HEK293 (cell line): ENCODE measurements around the gene SAPCD1.

ENCODE experiments used
- CTCF ChIP-seq: fragments of 450-650 bp; formaldehyde crosslinking; IDR thresholded peaks from 2 replicates; pipeline ENCODE4 v1.5.1; 2016; ENCODE audit warnings: missing biosample characterization, missing genetic modification characterization
- KLF16 ChIP-seq: fragments of 450-650 bp; formaldehyde crosslinking; IDR thresholded peaks from 2 replicates; pipeline ENCODE4 v1.5.1; 2017; ENCODE audit warnings: missing biosample characterization, missing genetic modification characterization
- ZEB2 ChIP-seq: fragments of 450-650 bp; formaldehyde crosslinking; IDR thresholded peaks from 2 replicates; pipeline ENCODE4 v1.5.1; 2016; ENCODE audit warnings: missing biosample characterization, missing genetic modification characterization
- ZNF10 ChIP-seq: fragments of 450-650 bp; formaldehyde crosslinking; IDR thresholded peaks from 2 replicates; pipeline ENCODE4 v1.5.1; 2017; ENCODE audit warnings: missing biosample characterization, missing genetic modification characterization
- ZNF175 ChIP-seq: fragments of 450-650 bp; formaldehyde crosslinking; IDR thresholded peaks from 2 replicates; pipeline ENCODE4 v1.5.1; 2016; ENCODE audit warnings: missing biosample characterization, missing genetic modification characterization
- ZNF24 ChIP-seq: fragments of 450-650 bp; formaldehyde crosslinking; IDR thresholded peaks from 2 replicates; pipeline ENCODE4 v1.5.1; 2016; ENCODE audit warnings: missing biosample characterization, missing genetic modification characterization
- ZNF521 ChIP-seq: fragments of 450-650 bp; formaldehyde crosslinking; IDR thresholded peaks from 2 replicates; pipeline ENCODE4 v1.5.1; 2017; ENCODE audit warnings: missing biosample characterization, mild to moderate bottlenecking, missing genetic modification characterization
- ZNF580 ChIP-seq: fragments of 450-650 bp; formaldehyde crosslinking; IDR thresholded peaks from 2 replicates; pipeline ENCODE4 v1.5.1; 2016; ENCODE audit warnings: missing biosample characterization, missing genetic modification characterization
- ZNF585B ChIP-seq: fragments of 450-650 bp; formaldehyde crosslinking; IDR thresholded peaks from 2 replicates; pipeline ENCODE4 v1.5.1; 2016; ENCODE audit warnings: missing biosample characterization, missing genetic modification characterization
- ZNF639 ChIP-seq: fragments of 450-650 bp; formaldehyde crosslinking; IDR thresholded peaks from 2 replicates; pipeline ENCODE4 v1.5.1; 2016; ENCODE audit warnings: missing biosample characterization, missing genetic modification characterization

- TF ChIP-seq ZNF580 (tag by site-specific recombination) (no peak), ZNF10 (tag by site-specific recombination) (no peak), ZNF521 (no peak), ZEB2 (no peak), ZNF639 (tag by site-specific recombination) (no peak), CTCF (tag by site-specific recombination) (no peak), ZNF175 (tag by site-specific recombination) (no peak), KLF16 (tag by site-specific recombination) (no peak), ZNF24 (tag by site-specific recombination) (no peak), ZNF585B (tag by site-specific recombination) (no peak)
Measured at GRCh38 chr6:31775633-31776484, 13.4 kb downstream of the SAPCD1 start.
